DMS79 treated with DMSO at 0.1 percent for 48 hours (cell line): ENCODE data around the gene F11R.
"Not testable (repeated sequence)": the region's sequence is repeated elsewhere in the genome, so short reads cannot be mapped to it uniquely, and the experiment has no call there.

ENCODE experiments used
- DNase-seq: peaks from one replicate; lab custom pipeline; 2025; lab: John Stamatoyannopoulos, UW

Gene F11R

GRCh38 chr1:160971618-160972056 is 49.3 kb downstream of the F11R start:
- DNase-seq = no peak

- no peak for DNase-seq
These were observed 57.4 kb downstream of the F11R start for GRCh38 chr1:160963521-160963920.

- DNase-seq = no peak
These were observed 59.5 kb downstream of the F11R start for GRCh38 chr1:160961419-160961818.

DNA sequence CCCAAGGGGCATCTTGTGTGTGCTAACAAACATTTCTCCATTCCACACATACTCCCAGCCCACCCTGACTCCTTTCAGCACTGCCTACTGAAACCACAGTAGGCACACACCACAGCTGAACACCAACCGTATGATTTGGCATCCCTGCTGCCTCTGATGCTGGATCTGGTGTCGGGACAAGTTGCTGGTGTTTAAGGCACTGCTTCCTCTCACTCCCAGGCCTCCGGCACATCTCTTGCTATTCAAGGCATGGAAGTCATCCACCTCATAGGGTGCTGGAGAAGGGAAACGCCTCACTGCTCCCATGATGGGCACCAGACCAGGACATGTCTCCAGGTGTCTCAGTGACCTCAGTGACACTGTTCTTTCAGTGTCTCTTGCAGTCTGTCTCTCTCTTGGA is 64.0 kb downstream of the F11R start:
- no peak for DNase-seq

DNA sequence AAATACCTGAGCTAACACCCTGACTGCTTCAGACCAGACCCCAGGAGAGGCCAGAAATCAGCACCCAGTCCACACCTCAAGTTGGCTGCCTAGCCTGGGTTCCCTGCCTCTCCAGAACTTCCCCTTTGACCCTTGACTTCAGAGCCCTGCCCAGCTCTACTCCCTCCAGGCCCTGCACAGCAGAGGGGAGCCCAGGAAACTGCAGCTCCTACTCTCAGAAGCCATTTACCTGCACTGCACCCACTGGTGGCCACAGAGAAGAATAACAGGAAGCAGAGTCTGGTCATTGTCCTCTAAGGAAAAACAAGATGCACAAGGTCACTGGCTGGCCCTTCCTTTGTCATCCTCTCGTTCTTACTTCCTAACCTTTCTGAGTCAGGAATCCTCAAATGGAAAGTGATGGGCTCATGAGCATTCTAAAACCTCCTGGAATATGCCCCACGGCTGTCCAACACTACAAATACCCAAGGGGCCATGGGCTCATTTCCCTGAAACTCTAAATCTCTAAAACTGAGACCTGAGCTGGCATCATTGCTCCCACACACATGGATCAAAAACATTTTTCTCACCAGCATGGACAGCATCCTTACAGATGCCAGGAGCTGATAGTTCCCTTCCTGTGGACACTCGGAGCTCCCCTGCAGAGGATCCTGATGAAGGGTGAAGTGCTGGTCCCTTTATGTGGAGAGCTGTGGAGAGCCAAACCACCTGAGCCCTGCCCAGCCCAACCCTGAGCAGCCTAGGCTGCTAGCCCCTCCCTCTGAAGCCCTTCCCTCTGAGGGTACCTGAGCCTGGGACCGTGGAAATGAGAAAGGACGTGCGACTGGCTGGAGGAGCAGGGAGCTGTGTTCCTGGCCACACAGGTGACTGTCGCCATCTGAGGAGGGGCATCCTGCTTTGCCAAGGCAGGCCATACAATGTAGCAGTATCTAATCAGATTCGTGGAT is 66.5 kb downstream of the F11R start, which contains the start of gene ITLN2:
Gene ITLN2, minus strand, starts transcription at position 652 of the 947 bp plus-strand sequence. Its CDS starts 68 bp downstream, at position 584.
- DNase-seq = no peak

DNA sequence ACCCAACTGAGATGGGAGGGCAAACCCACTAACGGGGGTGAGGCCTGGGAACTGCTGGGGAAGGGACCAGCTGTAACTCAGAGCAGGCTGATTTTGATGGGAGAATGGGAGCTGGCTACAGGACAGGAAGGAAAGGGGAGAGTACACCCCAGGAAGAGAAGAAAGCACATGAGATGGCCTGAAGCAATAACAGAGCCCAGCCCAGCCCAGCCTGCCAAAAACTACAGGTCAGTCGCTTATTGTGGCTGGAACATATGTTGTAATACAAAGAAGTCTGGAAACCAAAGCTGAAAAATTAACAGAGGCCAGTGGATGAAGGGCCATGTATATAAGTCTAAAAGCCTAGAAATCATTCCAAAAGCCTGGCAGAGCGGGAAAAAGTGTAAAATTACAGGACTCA is 67.9 kb downstream of the F11R start:
- DNase-seq = no peak

- no peak for DNase-seq
These were observed 68.8 kb downstream of the F11R start for GRCh38 chr1:160952129-160952510.

DNA sequence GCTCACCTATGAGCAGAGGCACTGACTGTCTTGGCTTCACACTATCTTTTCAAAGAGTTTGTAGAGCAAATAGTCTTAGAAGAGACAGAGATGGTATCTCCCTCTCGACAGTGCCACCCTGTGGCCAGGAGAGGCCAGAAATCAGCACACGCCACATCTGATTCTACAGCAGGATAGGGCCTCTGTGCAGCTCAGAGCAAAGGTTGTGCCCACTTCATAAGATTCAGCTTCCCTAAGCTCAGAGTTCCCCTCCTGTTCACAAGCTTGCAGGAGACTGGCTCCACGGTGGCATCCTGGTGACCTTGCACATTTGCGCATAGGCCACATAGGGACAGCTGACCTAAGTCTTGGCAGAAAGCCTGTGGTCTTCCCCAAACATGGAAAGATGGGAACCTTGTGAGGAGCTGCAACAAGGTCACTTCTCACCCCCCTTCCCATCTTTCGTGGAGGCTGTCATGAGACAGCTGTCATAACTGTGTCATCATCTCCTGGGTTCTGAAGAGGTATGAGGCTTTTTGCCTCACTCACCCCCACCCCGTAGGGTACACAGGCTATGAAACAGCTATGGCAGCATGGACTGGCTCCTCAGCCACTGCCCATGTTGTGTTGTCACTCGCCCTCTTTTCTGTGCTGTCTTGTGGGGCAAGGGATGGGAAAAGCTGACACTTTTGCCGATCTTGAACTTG is 69.4 kb downstream of the F11R start:
- no peak for DNase-seq

- DNase-seq = no peak
These were observed 70.3 kb downstream of the F11R start for GRCh38 chr1:160950657-160951056.

- DNase-seq = no peak
These were observed 71.1 kb downstream of the F11R start for GRCh38 chr1:160949881-160950280.

- not testable (repeated sequence) for DNase-seq
These were observed 71.6 kb downstream of the F11R start for GRCh38 chr1:160949216-160949880.

DNA sequence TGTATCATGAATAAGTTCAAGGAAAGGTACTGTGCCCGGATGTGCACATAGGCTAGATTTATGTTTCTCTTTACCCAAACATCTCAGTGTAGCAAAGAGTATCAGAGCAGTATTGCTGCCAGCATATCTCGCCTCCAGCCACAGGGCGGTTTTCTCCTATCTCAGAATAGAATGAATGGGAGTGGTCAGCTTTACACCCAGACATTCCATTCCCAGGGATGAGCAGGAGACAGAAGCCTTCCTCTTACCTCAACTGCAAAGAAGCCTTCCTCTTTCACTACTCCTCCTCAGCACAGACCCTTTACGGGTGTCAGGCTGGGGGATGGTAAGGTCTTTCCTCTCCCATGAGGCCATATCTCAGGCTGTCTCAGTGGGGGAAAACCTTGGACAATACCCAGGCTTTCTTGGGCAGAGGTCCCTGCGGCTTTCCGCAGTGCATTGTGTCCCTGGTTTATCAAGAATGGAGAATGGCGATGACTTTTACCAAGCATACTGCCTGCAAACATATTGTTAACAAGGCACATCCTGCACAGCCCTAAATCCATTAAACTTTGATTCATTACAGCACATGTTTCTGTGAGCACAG is 73.7 kb downstream of the F11R start:
- DNase-seq = not testable (repeated sequence)

GRCh38 chr1:160945881-160946280 is 75.1 kb downstream of the F11R start:
- not testable (repeated sequence) for DNase-seq
